Activated CD4-positive, alpha-beta T cell treated with anti-CD3 and anti-CD28 coated beads, Interleukin-10, Interleukin-2, amounts not matched to agents 100 ng/mL and 50 ng/mL, durations not matched to agents 16 hours and 8 hours (primary cell): ENCODE results near the gene MIB1.
A peak's percentile ranks its signal among the peaks of the same experiment; 100 is the strongest.
"Not testable (repeated sequence)": the region's sequence is repeated elsewhere in the genome, so short reads cannot be mapped to it uniquely, and the experiment has no call there.

ENCODE experiments used
- DNase-seq: peaks from one replicate; pipeline ENCODE4 v3.0.0-alpha.2; 2020

MIB1 gene

GRCh38 chr18:21745231-21745630, 4.6 kb downstream of the MIB1 start:
- DNase-seq, result no peak

DNA sequence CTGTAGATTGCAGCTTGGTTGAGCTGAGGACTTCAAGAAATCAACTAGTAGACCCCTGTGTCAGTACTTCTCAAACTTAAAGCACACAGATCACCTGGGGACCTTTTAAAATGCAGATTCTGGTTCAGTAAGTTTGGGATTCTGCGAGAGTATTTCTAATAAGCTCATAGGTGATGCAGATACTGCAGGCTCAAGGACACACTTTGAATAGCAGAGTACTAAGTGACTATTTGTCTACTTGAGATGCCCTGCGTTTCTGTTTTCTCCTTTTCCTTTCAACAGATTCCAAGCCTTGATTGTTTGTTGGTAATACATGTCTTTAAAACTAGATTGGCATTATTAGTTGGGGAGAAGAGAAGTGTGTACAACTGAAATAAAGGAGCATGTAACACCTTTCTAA, 6.7 kb downstream of the MIB1 start:
- DNase-seq, result no peak

DNA sequence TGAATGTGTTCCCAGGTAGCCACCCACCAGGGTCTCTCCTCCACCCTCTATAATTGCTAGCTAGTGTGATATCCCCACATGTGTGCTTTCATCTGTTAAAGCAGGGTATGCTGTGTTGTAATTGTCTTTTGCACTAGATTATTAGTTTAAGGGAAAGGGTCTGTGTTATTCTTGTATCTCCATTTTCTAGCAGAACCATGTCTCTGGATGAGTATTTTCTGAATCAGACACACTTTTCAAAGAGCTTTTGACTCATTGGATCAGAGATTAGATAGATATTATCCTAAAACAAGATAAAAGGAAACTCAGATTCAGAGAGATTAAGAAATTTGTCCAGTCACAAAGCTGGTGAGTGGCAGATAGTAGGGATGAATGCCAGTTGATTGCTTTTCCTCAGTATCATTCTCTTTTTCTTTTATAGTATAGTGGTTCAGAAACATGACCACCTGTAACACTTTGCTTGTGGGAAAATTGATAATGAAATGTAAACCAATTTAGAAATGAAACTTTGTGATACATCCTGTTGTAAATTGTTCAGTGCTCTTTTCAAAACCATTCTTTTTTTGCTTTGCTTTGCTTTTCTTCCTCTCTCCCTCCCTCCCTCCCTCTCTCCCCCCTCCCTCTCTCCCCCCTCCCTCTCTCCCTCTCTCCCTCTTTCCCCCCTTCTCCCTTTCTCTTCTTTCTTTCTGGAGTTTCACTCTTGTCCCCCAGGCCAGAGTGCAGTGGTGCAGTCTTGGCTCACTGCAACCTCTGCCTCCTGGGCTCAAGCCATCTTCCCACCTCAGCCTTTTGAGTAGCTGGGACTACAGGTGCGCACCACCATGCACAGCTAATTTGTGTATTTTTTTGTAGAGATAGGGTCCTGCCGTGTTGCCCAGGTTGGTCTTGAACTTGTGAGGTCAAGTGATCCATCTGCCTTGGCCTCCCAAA, 7.4 kb downstream of the MIB1 start:
- DNase-seq, result peak; percentile 25

DNA sequence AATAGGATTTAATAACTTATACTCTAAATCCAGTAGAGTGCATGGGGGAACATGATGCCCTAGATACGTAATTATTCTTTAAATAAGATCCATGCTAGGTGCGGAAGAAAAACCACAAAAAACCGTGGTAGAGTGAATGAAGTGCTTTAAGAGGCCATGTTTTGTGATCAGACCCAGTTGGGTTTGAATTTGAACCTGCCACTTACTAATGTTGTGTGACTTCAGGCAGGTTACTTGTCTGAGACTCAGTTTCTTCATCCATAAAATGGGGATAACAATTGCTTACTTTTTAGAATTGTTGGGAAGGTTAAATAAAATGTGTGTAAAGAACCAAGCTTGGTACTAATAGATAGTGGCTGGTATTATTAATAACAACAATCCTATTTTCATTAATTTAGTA, 17.2 kb downstream of the MIB1 start:
- no peak for DNase-seq

DNA sequence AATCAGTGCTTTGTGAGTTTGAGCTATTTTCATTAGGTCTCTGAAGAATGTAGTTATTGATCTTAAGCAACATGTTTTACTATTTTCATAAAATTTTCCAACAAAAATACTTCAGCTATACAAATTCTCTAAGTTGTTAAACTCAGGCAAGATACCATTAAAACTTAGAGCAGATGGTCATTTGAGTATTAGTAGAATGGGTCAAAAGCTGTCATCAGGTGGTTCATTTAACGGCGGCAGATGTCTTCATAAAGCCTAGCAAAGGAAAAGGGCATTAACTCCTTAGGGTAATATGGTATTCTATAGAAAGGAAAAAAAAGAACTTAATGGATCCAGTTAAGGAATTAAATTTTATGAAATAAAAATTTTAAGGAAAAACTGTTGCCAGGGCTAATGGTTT, 19.2 kb downstream of the MIB1 start:
- DNase-seq, result no peak

DNA sequence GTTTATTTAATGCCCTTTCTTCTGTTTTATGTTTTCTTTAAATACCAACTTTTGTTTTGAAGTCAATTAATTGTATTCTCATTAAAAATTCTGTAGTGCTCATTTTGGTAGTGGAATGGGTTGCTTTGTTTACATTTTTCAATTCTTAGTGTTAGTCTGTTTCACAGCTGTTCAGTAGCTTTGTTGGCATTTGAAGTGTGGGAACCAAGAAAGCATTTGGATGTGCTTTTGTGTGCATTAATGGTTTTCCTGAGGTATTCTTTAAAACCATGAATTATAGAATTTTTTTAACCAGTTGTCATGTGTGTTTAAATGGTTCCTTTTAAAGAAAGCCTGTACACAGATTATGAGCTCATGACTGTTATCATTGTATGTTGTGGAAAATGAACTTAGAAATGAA, 19.7 kb downstream of the MIB1 start:
- DNase-seq, result no peak

DNA sequence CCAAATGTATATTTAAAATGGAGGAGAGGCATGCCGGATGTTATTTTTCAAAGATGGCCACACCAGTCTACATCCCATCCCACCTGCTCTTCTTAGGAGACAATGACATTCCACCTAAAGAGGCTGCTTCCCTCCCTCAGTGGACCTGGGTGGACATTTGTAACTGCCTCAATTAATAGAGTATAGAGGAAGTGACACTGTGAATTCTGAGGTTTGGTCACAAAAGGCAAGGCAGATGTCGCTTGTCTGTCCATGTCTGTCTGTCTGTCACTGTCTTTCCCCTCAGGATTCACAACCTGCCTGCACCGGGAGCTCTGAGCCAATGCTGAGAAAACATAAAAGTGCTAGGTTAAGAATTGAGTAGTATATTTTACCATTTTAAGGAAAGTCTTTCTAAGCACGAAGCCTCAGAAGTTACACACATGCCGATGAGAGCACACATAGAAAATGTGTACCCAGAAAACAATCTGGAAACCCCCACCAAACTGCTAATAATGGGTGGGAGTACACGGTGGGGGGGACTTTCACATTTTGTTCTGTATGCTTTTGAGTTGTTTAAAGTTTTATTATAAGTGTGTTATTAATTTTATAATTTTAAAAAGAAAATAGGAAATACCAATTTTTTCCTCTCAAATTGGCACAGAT, 21.0 kb downstream of the MIB1 start:
- DNase-seq, result no peak

GRCh38 chr18:21762181-21762772, 21.7 kb downstream of the MIB1 start:
- no peak for DNase-seq

GRCh38 chr18:21763846-21764646, 23.5 kb downstream of the MIB1 start:
- no peak for DNase-seq

DNA sequence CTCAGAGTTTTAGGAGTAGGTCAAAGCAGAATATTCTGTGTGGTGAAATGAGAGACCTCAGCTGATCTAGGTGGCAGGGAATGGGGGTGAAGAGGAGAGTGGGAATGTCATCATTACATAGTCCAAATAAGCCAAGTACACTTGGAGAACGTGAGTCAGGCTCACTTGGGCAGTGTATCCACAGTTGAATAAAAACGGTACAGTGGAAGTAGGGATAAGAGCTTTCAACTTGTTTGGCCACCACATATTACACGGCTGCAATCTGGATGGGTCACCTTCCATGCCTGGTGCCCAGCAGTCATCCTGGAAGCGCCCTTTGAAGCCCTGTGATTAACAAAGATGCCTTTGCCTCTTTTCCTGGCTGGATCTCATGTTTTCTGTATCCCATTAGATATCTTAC, 28.6 kb downstream of the MIB1 start:
- no peak for DNase-seq

DNA sequence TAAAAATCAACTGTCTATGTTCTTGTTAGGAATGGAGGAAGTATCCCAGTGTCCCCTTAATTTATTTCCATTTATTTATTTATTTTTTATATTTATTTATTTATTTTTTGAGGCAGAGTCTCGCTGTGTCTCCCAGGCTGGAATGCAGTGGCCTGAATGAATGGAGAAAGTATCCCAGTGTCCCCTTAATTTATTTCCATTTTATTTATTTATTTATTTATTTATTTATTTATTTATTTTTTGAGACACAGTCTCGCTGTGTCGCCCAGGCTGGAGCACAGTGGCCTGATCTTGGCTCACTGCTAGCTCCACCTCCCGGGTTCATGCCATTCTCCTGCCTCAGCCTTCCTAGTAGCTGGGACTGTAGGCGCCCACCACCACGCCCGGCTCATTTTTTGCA, 34.1 kb downstream of the MIB1 start:
- no peak for DNase-seq

GRCh38 chr18:21777814-21778213, 37.2 kb downstream of the MIB1 start:
- DNase-seq, result peak; percentile 13

GRCh38 chr18:21786526-21786925, 45.9 kb downstream of the MIB1 start:
- no peak for DNase-seq

GRCh38 chr18:21796089-21796488, 55.5 kb downstream of the MIB1 start:
- DNase-seq, result not testable (repeated sequence)

GRCh38 chr18:21798126-21798525, 57.5 kb downstream of the MIB1 start:
- no peak for DNase-seq

DNA sequence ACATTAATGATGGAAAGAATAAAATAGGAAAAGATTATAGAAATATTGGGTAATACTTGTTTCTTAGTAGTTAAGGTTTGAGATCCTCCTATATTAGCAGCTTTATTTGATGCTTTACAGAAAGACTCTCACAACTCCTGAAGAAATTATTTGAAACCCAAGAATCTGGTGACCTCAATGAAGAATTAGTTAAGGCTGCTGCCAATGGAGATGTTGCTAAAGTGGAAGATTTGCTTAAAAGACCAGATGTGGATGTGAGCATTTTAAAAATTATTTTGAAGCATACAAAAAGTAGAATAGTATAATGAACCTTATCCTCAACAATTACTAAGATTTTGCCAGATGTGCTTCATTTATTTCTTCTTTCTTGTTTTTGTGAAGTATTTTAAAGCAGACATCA, 59.1 kb downstream of the MIB1 start:
- no peak for DNase-seq

DNA sequence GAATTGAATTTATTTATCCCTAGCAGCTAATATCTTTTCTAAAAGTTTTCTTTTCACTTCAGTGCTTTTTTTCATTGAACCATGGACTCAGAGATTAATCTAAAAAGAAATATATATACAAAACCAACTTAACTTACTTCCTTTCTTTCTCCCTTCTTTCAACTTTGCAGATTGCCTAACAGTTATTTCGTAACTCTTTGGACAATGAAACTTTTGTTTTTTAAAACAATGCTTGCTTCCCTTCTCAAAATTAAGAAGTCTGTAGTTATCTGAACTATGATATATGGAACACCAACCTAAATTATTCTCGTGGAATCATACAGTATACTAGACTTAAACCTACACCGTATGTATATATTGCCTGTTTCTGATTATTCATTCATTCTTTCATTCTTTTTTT, 62.9 kb downstream of the MIB1 start:
- no peak for DNase-seq

DNA sequence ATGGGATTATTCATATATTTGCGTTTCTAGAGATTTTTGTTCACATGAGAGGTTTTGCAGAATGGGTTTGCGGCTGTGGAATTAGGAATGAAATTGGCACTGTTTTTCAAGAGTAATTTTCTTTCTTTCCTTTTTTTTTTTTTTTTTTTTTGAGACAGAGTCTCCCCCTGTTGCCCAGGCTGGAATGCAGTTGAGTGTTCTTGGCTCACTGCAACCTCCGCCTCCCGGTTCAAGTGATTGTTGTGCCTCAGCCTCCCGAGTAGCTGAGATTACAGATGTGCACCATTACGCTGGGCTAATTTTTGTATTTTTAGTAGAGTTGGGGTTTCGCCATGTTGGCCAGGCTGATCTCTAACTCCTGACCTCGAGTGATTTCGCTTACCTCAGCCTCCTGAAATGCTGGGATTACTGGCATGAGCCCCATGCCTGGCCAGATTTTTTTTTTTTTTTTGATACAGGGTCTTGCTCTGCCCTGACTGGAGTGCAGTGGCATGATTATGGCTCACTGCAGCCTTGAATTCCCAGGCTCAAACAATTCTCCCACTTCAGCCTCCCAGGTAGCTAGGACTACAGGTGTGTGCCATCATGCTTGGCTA, 65.3 kb downstream of the MIB1 start:
- no peak for DNase-seq

- DNase-seq, result no peak
Observed at GRCh38 chr18:21808185-21808584, 67.6 kb downstream of the MIB1 start.

- no peak for DNase-seq
Observed at GRCh38 chr18:21809725-21810124, 69.1 kb downstream of the MIB1 start.

- DNase-seq, result no peak
Observed at GRCh38 chr18:21815101-21815500, 74.5 kb downstream of the MIB1 start.

- no peak for DNase-seq
Observed at GRCh38 chr18:21820033-21820810, 79.6 kb downstream of the MIB1 start.
